Panc1 (cell line): Measurements from ENCODE around the gene MRPS2. TPM values are rescaled to one million over a fixed set of nuclear protein-coding genes. Genes with fewer than 3 reads are reported as not detected.
"Not testable (repeated sequence)": the region's sequence is repeated elsewhere in the genome, so short reads cannot be mapped to it uniquely, and the experiment has no call there.

Experiments
- ATAC-seq: fragments of 200-7000 bp; cut with Tn5 transposase; 2 replicates; pipeline ENCODE4 v1.9.1; 2020; ENCODE audit warnings: mild to moderate bottlenecking, moderate library complexity
- BruUV-seq: library from RNA; stranded (reverse); fragments of 400-500 nt; replicated peaks from 2 replicates; lab custom pipeline; 2021; lab: Mats Ljungman, UMichigan
- CTCF ChIA-PET: fragments of 300-600 bp; sonication (Branson Sonifier 250); formaldehyde crosslinking; loops from one replicate; lab custom pipeline; 2022; ENCODE audit warnings: antibody characterized with exemption; lab: Charles Lee
- POLR2A ChIA-PET: fragments of 300-600 bp; sonication (Branson Sonifier 250); formaldehyde crosslinking; loops from one replicate; lab custom pipeline; 2022; ENCODE audit warnings: antibody characterized with exemption; lab: Charles Lee
- DNase-seq: peaks from one replicate; pipeline ENCODE4 v3.0.0-alpha.2; 2010; ENCODE audit warnings: low read depth, low spot score
- H3K27ac ChIP-seq: 2 replicates; pipeline ENCODE4 v1.5.1; 2011; ENCODE audit warnings: mild to moderate bottlenecking, low read length, inconsistent platforms
- H3K27me3 ChIP-seq: fragments of 200-500 bp; sonication (Bioruptor generic); 2 replicates; pipeline ENCODE4 v1.6.0; 2014; ENCODE audit warnings: low read length, inconsistent platforms; ENCODE audit not compliant: control insufficient read depth, insufficient read depth
- H3K36me3 ChIP-seq: fragments of 200-500 bp; sonication (Bioruptor generic); 2 replicates; pipeline ENCODE4 v1.5.1; 2014; ENCODE audit warnings: inconsistent platforms, mild to moderate bottlenecking, low read length, moderate library complexity; ENCODE audit not compliant: control insufficient read depth, insufficient read depth
- H3K4me1 ChIP-seq: 2 replicates; pipeline ENCODE4 v1.5.1; 2011; ENCODE audit warnings: inconsistent platforms, mild to moderate bottlenecking, low read length, moderate library complexity; ENCODE audit not compliant: control insufficient read depth, insufficient read depth
- H3K4me3 ChIP-seq, 2 experiments: 2 replicates each; pipeline ENCODE4 v1.5.1; 2011 to 2012; ENCODE audit warnings: low read depth in 2 of 2, low read length in 2 of 2, mild to moderate bottlenecking in 2 of 2, inconsistent platforms in 1 of 2, moderate library complexity in 1 of 2
- H3K9me3 ChIP-seq: fragments of 200-500 bp; sonication (Bioruptor generic); 2 replicates; pipeline ENCODE4 v1.5.1; 2014; ENCODE audit warnings: low read depth, mild to moderate bottlenecking, inconsistent platforms, low read length, moderate library complexity; ENCODE audit not compliant: control insufficient read depth, insufficient read depth
- POLR2AphosphoS5 ChIP-seq: IDR thresholded peaks from 2 replicates; pipeline ENCODE4 v1.6.1; 2012; ENCODE audit warnings: mild to moderate bottlenecking, low read depth, low read length, moderate library complexity
- REST ChIP-seq, 2 experiments: IDR thresholded peaks; 2 replicates each; pipeline ENCODE4 v1.6.1; 2011 to 2012; ENCODE audit warnings: low read depth in 2 of 2, control low read depth in 1 of 2, low read length in 1 of 2, mild to moderate bottlenecking in 1 of 2, moderate library complexity in 1 of 2; ENCODE audit not compliant: insufficient read depth in 1 of 2
- SIN3A ChIP-seq: IDR thresholded peaks from 2 replicates; pipeline ENCODE4 v1.6.1; 2012; ENCODE audit warnings: low read depth, mild to moderate bottlenecking, low read length, moderate library complexity, borderline replicate concordance; ENCODE audit not compliant: insufficient read depth
- TCF7L2 ChIP-seq: IDR thresholded peaks from 2 replicates; pipeline ENCODE4 v1.6.1; 2011; ENCODE audit warnings: mild to moderate bottlenecking, low read depth, low read length, inconsistent platforms
- in situ Hi-C: cut with HindIII; loops from 2 replicates; pipeline ENCODE4 v1.10.0; 2016; ENCODE audit warnings: low sequenced_read_pairs, low pct_unique_long_range_greater_than_20kb
- intact Hi-C: fragments of 100-400 bp; cut with micrococcal nuclease; formaldehyde crosslinking; loops from one replicate; pipeline ENCODE4 v1.10.0; 2022; ENCODE audit not compliant: unreplicated experiment
- total RNA-seq: library from RNA; stranded (reverse); gene quantifications from one replicate; pipeline ENCODE4 v1.2.1, GENCODE V29; 2021; ENCODE audit not compliant: unreplicated experiment
- TF ChIP-seq, protein P1 (sequence below): fragments of 450-650 bp; IDR thresholded peaks from 2 replicates; pipeline ENCODE4 v1.5.1; 2017; ENCODE audit warnings: mild to moderate bottlenecking

MRPS2 gene
- total RNA-seq, 1 experiment from 2014 or later: 33.5 TPM

GRCh38 chr9:135533674-135534073 lies 33.2 kb downstream of the MRPS2 start:
- Histone ChIP-seq H3K36me3 (no peaks in the 10 kb centered on the region), H3K27me3 (no peaks in the 10 kb centered on the region), H3K27ac (no peak overlapping the region), H3K4me3 (no peak overlapping the region), H3K9me3 (no peaks in the 10 kb centered on the region), H3K4me1 (no peaks in the 10 kb centered on the region)
- intact Hi-C loops (no loop called here), in situ Hi-C loops (no loop called here)
- no peak for ATAC-seq
- ChIA-PET POLR2A (no interaction called here), CTCF (no interaction called here)
- no TSS peak for BruUV-seq
- no peak for DNase-seq
- TF ChIP-seq, protein P1, sequence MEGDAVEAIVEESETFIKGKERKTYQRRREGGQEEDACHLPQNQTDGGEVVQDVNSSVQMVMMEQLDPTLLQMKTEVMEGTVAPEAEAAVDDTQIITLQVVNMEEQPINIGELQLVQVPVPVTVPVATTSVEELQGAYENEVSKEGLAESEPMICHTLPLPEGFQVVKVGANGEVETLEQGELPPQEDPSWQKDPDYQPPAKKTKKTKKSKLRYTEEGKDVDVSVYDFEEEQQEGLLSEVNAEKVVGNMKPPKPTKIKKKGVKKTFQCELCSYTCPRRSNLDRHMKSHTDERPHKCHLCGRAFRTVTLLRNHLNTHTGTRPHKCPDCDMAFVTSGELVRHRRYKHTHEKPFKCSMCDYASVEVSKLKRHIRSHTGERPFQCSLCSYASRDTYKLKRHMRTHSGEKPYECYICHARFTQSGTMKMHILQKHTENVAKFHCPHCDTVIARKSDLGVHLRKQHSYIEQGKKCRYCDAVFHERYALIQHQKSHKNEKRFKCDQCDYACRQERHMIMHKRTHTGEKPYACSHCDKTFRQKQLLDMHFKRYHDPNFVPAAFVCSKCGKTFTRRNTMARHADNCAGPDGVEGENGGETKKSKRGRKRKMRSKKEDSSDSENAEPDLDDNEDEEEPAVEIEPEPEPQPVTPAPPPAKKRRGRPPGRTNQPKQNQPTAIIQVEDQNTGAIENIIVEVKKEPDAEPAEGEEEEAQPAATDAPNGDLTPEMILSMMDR: no peak
- TF ChIP-seq TCF7L2: no peak
- no peak for TF ChIP-seq REST (IDR thresholded peaks at IDR 0.05; ENCODE audit: insufficient read depth in 1 of 2, low read depth in 2 of 2, low read length in 1 of 2)
- TF ChIP-seq SIN3A: no peak
- TF ChIP-seq POLR2AphosphoS5: no peak

GRCh38 chr9:135534192-135534711 lies 33.8 kb downstream of the MRPS2 start:
- BruUV-seq, CTCF ChIA-PET, H3K27me3 ChIP-seq, H3K27ac ChIP-seq, intact Hi-C loops, DNase-seq, POLR2A ChIA-PET, H3K4me1 ChIP-seq, ATAC-seq, H3K9me3 ChIP-seq, H3K36me3 ChIP-seq, in situ Hi-C loops, H3K4me3 ChIP-seq: not testable (repeated sequence)

DNA sequence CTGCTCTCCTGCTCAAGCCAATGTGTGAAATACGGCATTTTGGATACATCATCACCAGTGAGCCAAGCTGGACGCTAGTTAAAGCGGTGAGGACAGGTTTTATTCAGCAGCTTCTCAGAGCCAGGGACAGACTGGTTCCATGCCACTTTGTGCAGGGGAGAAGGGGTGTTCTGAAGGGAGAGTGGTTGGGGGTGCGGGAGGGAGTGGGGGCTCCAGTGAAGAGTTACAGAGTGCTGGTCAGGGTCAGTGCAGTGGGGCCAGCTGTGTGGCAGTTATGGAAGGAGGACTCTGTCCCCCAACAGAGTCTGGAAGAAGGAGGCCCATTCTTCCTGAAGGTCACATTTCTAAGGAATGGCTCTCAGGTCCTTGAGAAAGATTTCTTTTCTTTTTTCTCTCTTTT lies 34.3 kb downstream of the MRPS2 start:
- in situ Hi-C loops, DNase-seq, H3K27me3 ChIP-seq, intact Hi-C loops, H3K27ac ChIP-seq, H3K4me3 ChIP-seq, POLR2A ChIA-PET, H3K9me3 ChIP-seq, ATAC-seq, H3K4me1 ChIP-seq, H3K36me3 ChIP-seq, CTCF ChIA-PET, BruUV-seq: not testable (repeated sequence)

DNA sequence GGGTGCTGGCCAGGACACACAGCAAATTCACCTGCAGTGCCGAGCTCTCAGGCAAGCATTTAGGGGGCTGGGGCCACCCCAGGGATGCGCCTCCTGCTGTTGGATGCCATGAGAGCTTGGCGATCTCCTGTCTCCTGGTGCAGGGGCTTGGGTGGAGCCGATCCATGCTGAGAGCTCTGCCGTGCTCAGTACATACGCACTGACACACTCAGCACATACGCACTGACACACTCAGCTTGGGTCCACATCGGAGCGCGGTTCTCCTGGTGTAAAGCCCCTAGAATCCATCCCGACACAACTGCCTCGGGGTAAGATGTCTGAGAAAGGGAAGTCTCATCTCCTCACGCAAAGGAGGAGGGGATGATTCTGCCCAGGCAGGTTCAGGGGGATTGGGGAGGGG lies 35.1 kb downstream of the MRPS2 start:
- H3K9me3 ChIP-seq, DNase-seq, H3K4me3 ChIP-seq, H3K4me1 ChIP-seq, H3K27ac ChIP-seq, CTCF ChIA-PET, H3K36me3 ChIP-seq, in situ Hi-C loops, BruUV-seq, ATAC-seq, H3K27me3 ChIP-seq, intact Hi-C loops, POLR2A ChIA-PET: not testable (repeated sequence)
